Vagina (tissue), 2 donors: Measurements from ENCODE around the gene MORN4. TPM values are rescaled to one million over a fixed set of nuclear protein-coding genes. Genes with fewer than 3 reads are reported as not detected.

ENCODE experiments used
- DNase-seq, 2 donors: peaks; one replicate each; pipeline ENCODE4 v3.0.0-alpha.2; 2017; ENCODE audit errors: extremely low spot score in 2 of 2
- H3K27ac ChIP-seq: fragments of 200-600 bp; sonication (generic); one replicate; pipeline ENCODE4 v1.5.1; 2019
- H3K27me3 ChIP-seq: fragments of 200-600 bp; sonication (generic); one replicate; pipeline ENCODE4 v1.5.1; 2019
- H3K36me3 ChIP-seq, 2 donors: fragments of 200-600 bp; sonication (generic); one replicate each; pipeline ENCODE4 v1.5.1; 2017 to 2019
- H3K4me1 ChIP-seq: fragments of 200-600 bp; sonication (generic); one replicate; pipeline ENCODE4 v1.5.1; 2019
- H3K4me3 ChIP-seq, 2 donors: fragments of 200-600 bp; sonication (generic); 1 replicate in 1 of 2; 2 replicates in 1 of 2; pipeline ENCODE4 v1.5.1; 2016 to 2019
- H3K9me3 ChIP-seq: fragments of 200-600 bp; sonication (generic); one replicate; pipeline ENCODE4 v1.5.1; 2019
- POLR2A ChIP-seq, 2 donors: fragments of 450-650 bp; IDR thresholded peaks; one replicate each; pipeline ENCODE4 v1.6.1; 2017; ENCODE audit warnings: antibody characterized with exemption in 2 of 2, mild to moderate bottlenecking in 2 of 2, moderate library complexity in 2 of 2
- POLR2AphosphoS5 ChIP-seq, 2 donors: sonication (generic); formaldehyde crosslinking; IDR thresholded peaks; one replicate each; pipeline ENCODE4 v1.9.0; 2017; ENCODE audit warnings: antibody characterized with exemption in 2 of 2, mild to moderate bottlenecking in 2 of 2, low read depth in 1 of 2; ENCODE audit not compliant: insufficient read depth in 1 of 2
- intact Hi-C: fragments of 100-400 bp; cut with DNase I; formaldehyde crosslinking; loops from one replicate; pipeline ENCODE4 v1.15.1; 2023
- total RNA-seq: library from RNA; depleted of rRNA; stranded (reverse); fragments of >200 nt; gene quantifications from one replicate; pipeline ENCODE4 v1.2.3, GENCODE V29; 2016
- TF ChIP-seq, protein P1 (sequence below), 3 experiments: fragments of 450-650 bp in 2 of 3; fragments of 200-600 bp in 1 of 3; sonication (generic) in 1 of 3; IDR thresholded peaks; one replicate each; pipeline ENCODE4 v1.5.1; 2017 to 2019; ENCODE audit warnings: antibody characterized with exemption in 3 of 3, mild to moderate bottlenecking in 2 of 3, moderate library complexity in 2 of 3

MORN4 gene
- total RNA-seq, 1 donor from 2014 or later = 1.7 TPM

GRCh38 chr10:97584060-97584797, 49.1 kb downstream of the MORN4 start, which contains the start of gene HOGA1:
Gene HOGA1, plus strand, starts transcription at chr10:97584389. Its CDS starts 315 bp downstream, at chr10:97584704.
- Histone ChIP-seq H3K4me1 (peaks cover 19% of the 10 kb centered on the region), H3K27me3 (no peaks in the 10 kb centered on the region), H3K9me3 (no peaks in the 10 kb centered on the region), H3K4me3 (no peak within 1 kb of the TSS), H3K27ac (no peak within 1 kb of the TSS), H3K36me3 (no peaks in the 10 kb centered on the region)
- TF ChIP-seq POLR2A (IDR thresholded peaks at IDR 0.05) = no peak
- TF ChIP-seq, protein P1, sequence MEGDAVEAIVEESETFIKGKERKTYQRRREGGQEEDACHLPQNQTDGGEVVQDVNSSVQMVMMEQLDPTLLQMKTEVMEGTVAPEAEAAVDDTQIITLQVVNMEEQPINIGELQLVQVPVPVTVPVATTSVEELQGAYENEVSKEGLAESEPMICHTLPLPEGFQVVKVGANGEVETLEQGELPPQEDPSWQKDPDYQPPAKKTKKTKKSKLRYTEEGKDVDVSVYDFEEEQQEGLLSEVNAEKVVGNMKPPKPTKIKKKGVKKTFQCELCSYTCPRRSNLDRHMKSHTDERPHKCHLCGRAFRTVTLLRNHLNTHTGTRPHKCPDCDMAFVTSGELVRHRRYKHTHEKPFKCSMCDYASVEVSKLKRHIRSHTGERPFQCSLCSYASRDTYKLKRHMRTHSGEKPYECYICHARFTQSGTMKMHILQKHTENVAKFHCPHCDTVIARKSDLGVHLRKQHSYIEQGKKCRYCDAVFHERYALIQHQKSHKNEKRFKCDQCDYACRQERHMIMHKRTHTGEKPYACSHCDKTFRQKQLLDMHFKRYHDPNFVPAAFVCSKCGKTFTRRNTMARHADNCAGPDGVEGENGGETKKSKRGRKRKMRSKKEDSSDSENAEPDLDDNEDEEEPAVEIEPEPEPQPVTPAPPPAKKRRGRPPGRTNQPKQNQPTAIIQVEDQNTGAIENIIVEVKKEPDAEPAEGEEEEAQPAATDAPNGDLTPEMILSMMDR (IDR thresholded peaks at IDR 0.05) = no peak
- TF ChIP-seq POLR2AphosphoS5 (IDR thresholded peaks at IDR 0.05; ENCODE audit: insufficient read depth in 1 of 2, low read depth in 1 of 2) = no peak
- DNase-seq = no peak
- intact Hi-C loops = no loop called here

GRCh38 chr10:97583476-97583875, 49.8 kb downstream of the MORN4 start:
- Histone ChIP-seq H3K9me3 (no peaks in the 10 kb centered on the region), H3K4me1 (peaks cover 19% of the 10 kb centered on the region), H3K27me3 (no peaks in the 10 kb centered on the region), H3K27ac (no peak overlapping the region), H3K36me3 (no peaks in the 10 kb centered on the region), H3K4me3 (no peak overlapping the region)
- DNase-seq = no peak
- intact Hi-C loops = no loop called here
- TF ChIP-seq POLR2AphosphoS5 (IDR thresholded peaks at IDR 0.05; ENCODE audit: insufficient read depth in 1 of 2, low read depth in 1 of 2) = no peak
- TF ChIP-seq, protein P1 (IDR thresholded peaks at IDR 0.05) = no peak
- no peak for TF ChIP-seq POLR2A (IDR thresholded peaks at IDR 0.05)

GRCh38 chr10:97582169-97582568, 51.1 kb downstream of the MORN4 start:
- TF ChIP-seq POLR2AphosphoS5 (IDR thresholded peaks at IDR 0.05; ENCODE audit: insufficient read depth in 1 of 2, low read depth in 1 of 2) (no peak), POLR2A (IDR thresholded peaks at IDR 0.05) (no peak)
- TF ChIP-seq, protein P1 (IDR thresholded peaks at IDR 0.05) = no peak
- no peak for DNase-seq
- Histone ChIP-seq H3K27me3 (no peaks in the 10 kb centered on the region), H3K36me3 (no peaks in the 10 kb centered on the region), H3K4me3 (no peak overlapping the region), H3K27ac (no peak overlapping the region), H3K9me3 (no peaks in the 10 kb centered on the region), H3K4me1 (peaks cover 19% of the 10 kb centered on the region)
- intact Hi-C loops = no loop called here

GRCh38 chr10:97580421-97581367, 52.6 kb downstream of the MORN4 start:
- intact Hi-C loops = no loop called here
- no peaks in the 10 kb centered on the region for H3K36me3 ChIP-seq
- no peak overlapping the region for H3K4me3 ChIP-seq
- H3K27ac ChIP-seq = no peak overlapping the region
- H3K27me3 ChIP-seq = no peaks in the 10 kb centered on the region
- H3K9me3 ChIP-seq = no peaks in the 10 kb centered on the region
- peaks cover 19% of the 10 kb centered on the region for H3K4me1 ChIP-seq
- TF ChIP-seq, protein P1 (IDR thresholded peaks at IDR 0.05) = no peak
- TF ChIP-seq POLR2A (IDR thresholded peaks at IDR 0.05) (no peak), POLR2AphosphoS5 (IDR thresholded peaks at IDR 0.05; ENCODE audit: insufficient read depth in 1 of 2, low read depth in 1 of 2) (no peak)
- DNase-seq = no peak
